HCT116 (cell line): ENCODE data around the gene FABP1. TPM values are rescaled to one million over a fixed set of nuclear protein-coding genes. Genes with fewer than 3 reads are reported as not detected.

Experiments used
- ATAC-seq: fragments of 200-7000 bp; cut with Tn5 transposase; 2 replicates; pipeline ENCODE4 v1.9.1; 2020; ENCODE audit warnings: mild to moderate bottlenecking, moderate library complexity
- BruUV-seq: library from RNA; stranded (reverse); fragments of 400-500 nt; replicated peaks from 2 replicates; lab custom pipeline; 2021; lab: Mats Ljungman, UMichigan
- CTCF ChIA-PET: fragments of 300-600 bp; sonication (Branson Sonifier 250); formaldehyde crosslinking; loops from one replicate; lab custom pipeline; 2021; ENCODE audit warnings: antibody characterized with exemption; lab: Charles Lee
- POLR2A ChIA-PET: fragments of 300-600, 350-600 bp; sonication (Branson Sonifier 250); formaldehyde crosslinking; loops from one replicate; lab custom pipeline; 2021; ENCODE audit warnings: antibody characterized with exemption; lab: Charles Lee
- RAD21 ChIA-PET, 2 experiments: fragments of 300-600 bp; sonication (Branson Sonifier 250); formaldehyde crosslinking; loops; one replicate each; lab custom pipeline; 2023; ENCODE audit warnings: low total read pairs in 2 of 2; ENCODE audit not compliant: uncharacterized antibody in 2 of 2, unreplicated experiment in 2 of 2, low non-redundant PET in 1 of 2; lab: Charles Lee
- DNase-seq: peaks from one replicate; pipeline ENCODE4 v3.0.0-alpha.2; 2010; ENCODE audit warnings: low read depth, low spot score
- H2AFZ ChIP-seq: fragments of 200-600 bp; shearing (Covaris generic), sonication (generic); 2 replicates; pipeline ENCODE4 v1.6.1; 2017; ENCODE audit warnings: low read depth, mixed run types, mixed read lengths, antibody characterized with exemption, low read length; ENCODE audit not compliant: poor library complexity, severe bottlenecking
- H3K27ac ChIP-seq: 2 replicates; pipeline ENCODE4 v1.5.1; 2012; ENCODE audit warnings: low read depth, low read length
- H3K27me3 ChIP-seq: fragments of 200-600 bp; sonication (generic); 2 replicates; pipeline ENCODE4 v1.6.1; 2016; ENCODE audit warnings: mixed run types, low read length, mixed read lengths; ENCODE audit not compliant: insufficient read depth
- H3K36me3 ChIP-seq, 2 experiments: fragments of 200-500 bp in 1 of 2; fragments of 200-600 bp in 1 of 2; sonication (Bioruptor generic) in 1 of 2; sonication (generic) in 1 of 2; 2 replicates each; pipeline versions ENCODE4 v1.5.1 to v1.6.1; 2014 to 2016; ENCODE audit warnings: low read length in 2 of 2, inconsistent platforms in 1 of 2, mixed read lengths in 1 of 2, mixed run types in 1 of 2; ENCODE audit not compliant: insufficient read depth in 2 of 2, control insufficient read depth in 1 of 2
- H3K4me1 ChIP-seq, 2 experiments: fragments of 200-600 bp in 1 of 2; sonication (generic) in 1 of 2; 2 replicates each; pipeline versions ENCODE4 v1.5.1 to v1.6.1; 2012 to 2017; ENCODE audit warnings: low read length in 2 of 2, inconsistent platforms in 1 of 2, mild to moderate bottlenecking in 1 of 2, mixed read lengths in 1 of 2, mixed run types in 1 of 2, moderate library complexity in 1 of 2; ENCODE audit not compliant: insufficient read depth in 2 of 2, control insufficient read depth in 1 of 2
- H3K4me2 ChIP-seq: fragments of 200-600 bp; sonication (generic); 2 replicates; pipeline ENCODE4 v1.6.1; 2017; ENCODE audit warnings: mixed run types, low read length, mixed read lengths
- H3K4me3 ChIP-seq, 2 experiments: fragments of 200-600 bp in 1 of 2; sonication (generic) in 1 of 2; replicated peaks in 1 of 2; 2 replicates each; pipeline ENCODE4 v1.5.1; 2011 to 2016; ENCODE audit warnings: low read length in 2 of 2, control low read depth in 1 of 2, low read depth in 1 of 2, mild to moderate bottlenecking in 1 of 2, mixed read lengths in 1 of 2, mixed run types in 1 of 2
- H3K79me2 ChIP-seq: fragments of 200-600 bp; sonication (generic); 2 replicates; pipeline ENCODE4 v1.6.1; 2017; ENCODE audit warnings: mild to moderate bottlenecking, mixed run types, low read length, moderate library complexity, mixed read lengths; ENCODE audit not compliant: insufficient read depth
- H3K9ac ChIP-seq: fragments of 200-600 bp; sonication (generic); 2 replicates; pipeline ENCODE4 v1.6.1; 2016; ENCODE audit warnings: low read length, mixed read lengths
- H3K9me2 ChIP-seq: fragments of 200-600 bp; sonication (generic), shearing (Covaris generic); 2 replicates; pipeline ENCODE4 v1.6.1; 2017; ENCODE audit warnings: mixed run types, mild to moderate bottlenecking, moderate library complexity; ENCODE audit not compliant: insufficient read depth
- H3K9me3 ChIP-seq, 2 experiments: fragments of 200-500 bp in 1 of 2; fragments of 200-600 bp in 1 of 2; sonication (Bioruptor generic) in 1 of 2; sonication (generic) in 1 of 2; 2 replicates each; pipeline ENCODE4 v1.6.1; 2014 to 2017; ENCODE audit warnings: low read length in 2 of 2, mixed read lengths in 2 of 2, inconsistent platforms in 1 of 2, low read depth in 1 of 2, mild to moderate bottlenecking in 1 of 2, mixed run types in 1 of 2, moderate library complexity in 1 of 2; ENCODE audit not compliant: control insufficient read depth in 1 of 2, insufficient read depth in 1 of 2
- H4K20me1 ChIP-seq: fragments of 200-600 bp; sonication (generic), shearing (Covaris generic); 2 replicates; pipeline ENCODE4 v1.6.1; 2017; ENCODE audit warnings: mixed run types, mild to moderate bottlenecking, moderate library complexity; ENCODE audit not compliant: insufficient read depth
- CEBPB ChIP-seq: IDR thresholded peaks from 2 replicates; pipeline ENCODE4 v1.6.1; 2012; ENCODE audit warnings: low read depth
- CTCF ChIP-seq, 3 experiments: fragments of 200-600 bp in 1 of 3; sonication (generic) in 1 of 3; IDR thresholded peaks in 2 of 3; conservative IDR thresholded peaks in 1 of 3; 2 replicates each; pipeline ENCODE4 v1.5.1; 2012 to 2017; ENCODE audit warnings: low read depth in 2 of 3, low read length in 2 of 3, antibody characterized with exemption in 1 of 3, borderline replicate concordance in 1 of 3, control low read depth in 1 of 3, mild to moderate bottlenecking in 1 of 3, mixed read lengths in 1 of 3, mixed run types in 1 of 3, moderate library complexity in 1 of 3; ENCODE audit not compliant: insufficient read depth in 1 of 3
- EZH2phosphoT487 ChIP-seq: fragments of 200-600 bp; IDR thresholded peaks from 2 replicates; pipeline ENCODE4 v1.6.1; 2018; ENCODE audit warnings: antibody characterized with exemption, borderline replicate concordance
- RAD21 ChIP-seq: IDR thresholded peaks from 2 replicates; pipeline ENCODE4 v1.6.1; 2012; ENCODE audit warnings: low read depth, mild to moderate bottlenecking
- SIN3A ChIP-seq: IDR thresholded peaks from 2 replicates; pipeline ENCODE4 v1.6.1; 2012; ENCODE audit warnings: low read depth
- SRF ChIP-seq: IDR thresholded peaks from 2 replicates; pipeline ENCODE4 v1.6.1; 2012; ENCODE audit warnings: low read depth
- TCF7L2 ChIP-seq: IDR thresholded peaks from 2 replicates; pipeline ENCODE4 v1.7.0; 2011; ENCODE audit warnings: borderline replicate concordance, inconsistent platforms; ENCODE audit not compliant: insufficient read depth, insufficient read length; ENCODE audit errors: extremely low read depth
- intact Hi-C: fragments of 100-400 bp; cut with micrococcal nuclease; formaldehyde crosslinking; loops from 2 replicates; pipeline ENCODE4 v1.10.0; 2022
- total RNA-seq: library from RNA; stranded (reverse); gene quantifications from one replicate; pipeline ENCODE4 v1.2.1, GENCODE V29; 2021; ENCODE audit not compliant: unreplicated experiment
- TF ChIP-seq, protein P1 (sequence below): IDR thresholded peaks from 2 replicates; pipeline ENCODE4 v1.6.1; 2012

The FABP1 gene
- total RNA-seq, 1 experiment from 2014 or later, result 0.61 TPM

DNA sequence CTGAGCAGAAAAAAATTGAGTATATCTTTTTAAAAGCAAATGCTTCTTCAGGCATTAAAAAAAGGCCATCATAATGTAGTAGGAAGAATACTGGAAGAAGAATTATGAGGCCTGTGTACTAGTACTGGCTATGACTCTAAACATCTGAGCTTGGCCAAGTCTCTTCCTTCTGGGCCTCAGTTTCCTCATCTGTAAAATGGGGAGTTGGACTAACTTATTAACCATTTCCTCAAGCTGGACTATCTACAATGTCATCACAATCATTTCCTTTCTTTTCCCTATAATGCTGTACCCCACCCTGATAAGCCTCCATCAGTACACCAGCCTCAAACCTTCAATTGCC lies 29.3 kb downstream of the FABP1 start (continued):
- no peak for TF ChIP-seq CTCF (IDR thresholded peaks at IDR 0.05 in 2 of 3, conservative IDR thresholded peaks at IDR 0.05 in 1 of 3; ENCODE audit: borderline replicate concordance in 1 of 3, insufficient read depth in 1 of 3, low read depth in 2 of 3, low read length in 2 of 3)
- TF ChIP-seq, protein P1, sequence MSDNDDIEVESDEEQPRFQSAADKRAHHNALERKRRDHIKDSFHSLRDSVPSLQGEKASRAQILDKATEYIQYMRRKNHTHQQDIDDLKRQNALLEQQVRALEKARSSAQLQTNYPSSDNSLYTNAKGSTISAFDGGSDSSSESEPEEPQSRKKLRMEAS, result no peak
- no peak for TF ChIP-seq TCF7L2
- TF ChIP-seq EZH2phosphoT487, result no peak

GRCh38 chr2:88097891-88098557 lies 29.8 kb downstream of the FABP1 start:
- ChIA-PET RAD21 (no interaction called here), CTCF (interaction anchor here (1.1 kb wide), 1 partner anchor 38 kb away, joined by 3 read pairs; no protein-coding TSS in a partner anchor), POLR2A (interaction anchor here (1.2 kb wide), 1 partner anchor 82 kb away, joined by 4 read pairs; the partner anchor contains the start of gene RNU2-63P)
- DNase-seq (no peak), ATAC-seq (no peak)
- H3K4me2 ChIP-seq, result no peak overlapping the region
- no TSS peak for BruUV-seq
- H3K4me3 ChIP-seq, result no peak overlapping the region
- H3K36me3 ChIP-seq, result no peaks in the 10 kb centered on the region
- no peaks in the 10 kb centered on the region for H3K9me3 ChIP-seq
- H3K27ac ChIP-seq, result no peak overlapping the region
- H3K27me3 ChIP-seq, result no peaks in the 10 kb centered on the region
- H2AFZ ChIP-seq, result no peak overlapping the region
- TF ChIP-seq, protein P1, result no peak
- TF ChIP-seq SIN3A (no peak), RAD21 (no peak), SRF (no peak), CEBPB (no peak)
- H3K9ac ChIP-seq, result no peak overlapping the region
- intact Hi-C loops, result no loop called here
- H3K9me2 ChIP-seq, result no peaks in the 10 kb centered on the region
- no peaks in the 10 kb centered on the region for H3K79me2 ChIP-seq
- no peaks in the 10 kb centered on the region for H4K20me1 ChIP-seq
- no peaks in the 10 kb centered on the region for H3K4me1 ChIP-seq
